GM21381 (cell line): Measurements from ENCODE around the gene ARSB.

ENCODE experiments used
- ATAC-seq: cut with Tn5 transposase; IDR thresholded peaks from one replicate; pipeline ENCODE4 v1.9.1; 2021; ENCODE audit warnings: mild to moderate bottlenecking, moderate library complexity; ENCODE audit not compliant: unreplicated experiment

The ARSB gene

DNA sequence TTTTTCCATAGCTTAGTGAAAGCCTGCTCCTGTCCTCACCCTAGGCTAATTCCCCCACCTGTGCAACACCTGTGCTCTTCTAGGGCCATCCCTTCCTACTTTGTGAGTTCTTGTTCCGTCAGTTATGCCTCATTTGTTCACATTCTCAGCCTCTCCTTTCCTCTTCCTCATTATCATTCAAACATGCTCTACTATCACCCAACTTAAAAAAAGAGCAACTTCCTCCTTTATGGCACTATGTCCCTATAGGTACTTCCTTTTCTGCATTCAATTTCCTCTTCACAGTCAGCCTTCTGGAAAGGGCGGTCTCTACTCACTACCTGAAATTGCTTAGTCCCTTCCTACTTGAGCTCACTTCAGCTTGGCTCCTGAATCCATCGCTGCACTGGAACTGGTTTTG lies 224.7 kb downstream of the ARSB start:
- no peak for ATAC-seq

DNA sequence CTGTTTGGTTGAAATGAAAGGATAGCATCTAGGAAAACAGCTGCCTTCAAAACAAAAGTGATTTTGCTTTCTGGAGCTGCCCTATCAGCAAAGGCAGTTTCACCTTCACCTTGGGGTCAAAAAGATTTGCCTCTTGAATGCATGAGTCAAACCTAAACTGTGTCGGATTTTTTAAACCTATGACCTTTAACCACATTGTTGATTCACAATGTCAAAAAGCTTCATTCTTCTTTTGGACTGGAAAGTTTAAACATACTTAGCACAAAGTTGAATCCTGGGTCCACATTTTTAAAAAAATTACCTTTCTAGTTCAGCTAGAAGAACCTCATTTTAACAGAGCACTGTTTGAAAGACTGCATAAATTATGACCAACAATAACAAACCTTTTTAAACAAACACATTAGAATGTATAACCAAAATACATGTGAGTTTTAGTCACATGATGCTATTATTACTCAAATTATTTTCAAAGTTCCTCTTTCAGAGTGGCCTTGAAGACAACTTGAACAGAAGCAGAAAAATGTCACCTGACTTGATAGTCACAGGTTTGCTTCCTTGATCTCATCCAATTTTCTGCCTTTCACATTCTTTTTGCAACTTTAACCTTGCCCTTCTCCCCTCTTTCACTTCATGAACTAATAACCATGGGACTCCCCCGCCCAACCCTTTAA lies 226.8 kb downstream of the ARSB start:
- ATAC-seq = peak; percentile 67

DNA sequence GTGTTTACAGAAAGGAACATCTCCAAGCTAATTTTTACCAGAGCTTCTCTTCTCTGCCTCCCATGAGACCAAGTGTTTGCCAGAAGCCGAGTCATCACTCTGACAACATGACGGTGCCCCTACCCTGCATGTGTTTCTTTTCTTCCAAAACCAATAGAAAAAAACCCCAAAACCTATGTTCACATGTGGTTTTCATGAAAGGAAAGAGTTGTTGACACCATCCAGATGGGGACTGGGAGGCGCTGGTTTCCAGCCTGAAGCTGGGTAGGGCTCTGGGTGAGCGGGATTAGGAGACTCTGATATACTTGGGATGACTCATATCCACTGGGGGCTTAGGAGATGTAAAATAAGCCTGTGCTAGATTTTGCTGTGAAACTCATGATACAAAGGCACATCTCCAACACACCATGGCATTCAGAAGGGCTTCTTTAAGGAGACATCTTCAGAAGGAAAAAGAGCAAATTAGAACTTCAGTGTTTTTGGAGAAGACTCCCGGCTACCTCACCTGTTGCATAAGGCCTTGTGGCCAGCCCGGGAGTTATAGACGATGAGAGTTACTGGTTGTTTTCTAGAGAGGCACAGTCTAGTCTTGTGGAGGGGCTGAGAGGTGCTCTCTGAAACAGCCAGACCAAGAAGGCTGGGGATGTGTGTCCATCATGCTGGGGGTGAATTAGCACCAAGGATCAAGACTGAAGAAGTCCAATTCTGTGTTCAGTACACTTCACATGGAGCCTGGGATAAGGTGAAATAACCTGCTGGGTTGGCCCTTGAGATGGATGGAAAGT lies 227.6 kb downstream of the ARSB start:
- peak; percentile 38 for ATAC-seq

DNA sequence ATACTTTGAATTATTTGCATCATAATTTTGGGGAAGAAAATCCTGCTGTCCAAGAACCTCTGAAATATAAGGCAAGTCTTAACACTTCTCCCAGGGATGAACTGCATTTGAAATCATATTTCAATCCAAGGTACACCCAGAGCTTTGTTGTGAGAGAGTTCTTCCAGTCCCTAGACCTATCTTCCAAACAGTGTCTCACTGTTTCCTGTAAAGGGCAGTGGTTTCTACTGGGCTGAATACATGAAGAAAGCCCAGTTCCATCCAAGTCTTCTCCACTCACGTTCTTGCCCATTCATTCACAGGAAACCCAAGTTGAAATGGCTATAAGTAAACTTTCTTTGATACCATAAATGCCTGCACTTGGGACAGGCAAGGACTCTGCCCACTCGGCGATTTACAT lies 228.3 kb downstream of the ARSB start:
- no peak for ATAC-seq

DNA sequence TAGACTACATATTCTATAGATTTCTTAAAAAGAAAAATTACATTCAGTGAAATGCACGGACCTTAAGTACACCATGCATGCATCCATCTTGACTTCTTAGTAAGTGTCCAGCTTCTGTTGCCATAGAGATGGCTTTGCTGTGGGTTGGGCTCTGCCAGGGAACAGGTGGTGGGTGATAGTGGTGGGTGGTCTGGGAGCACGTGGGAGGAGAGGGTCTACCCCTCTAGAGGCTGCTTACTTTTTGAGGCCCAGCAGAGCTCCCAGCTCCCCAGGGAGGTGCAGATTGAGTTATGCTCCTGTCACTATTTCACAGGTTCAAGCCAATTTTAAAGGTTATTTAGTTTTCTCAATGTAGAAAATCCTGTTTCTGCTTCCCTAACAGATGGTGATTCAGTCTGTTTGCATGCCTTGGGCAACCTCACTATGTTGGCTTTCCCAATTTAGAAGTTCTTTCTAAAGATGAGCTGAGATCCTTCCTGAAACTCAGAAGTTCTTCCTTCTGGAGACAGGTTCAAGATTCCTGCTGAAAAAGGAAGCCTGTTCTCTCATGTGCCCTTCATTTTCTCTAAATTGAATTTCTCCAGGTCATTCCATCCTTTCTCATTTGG lies 229.2 kb downstream of the ARSB start:
- ATAC-seq = no peak

DNA sequence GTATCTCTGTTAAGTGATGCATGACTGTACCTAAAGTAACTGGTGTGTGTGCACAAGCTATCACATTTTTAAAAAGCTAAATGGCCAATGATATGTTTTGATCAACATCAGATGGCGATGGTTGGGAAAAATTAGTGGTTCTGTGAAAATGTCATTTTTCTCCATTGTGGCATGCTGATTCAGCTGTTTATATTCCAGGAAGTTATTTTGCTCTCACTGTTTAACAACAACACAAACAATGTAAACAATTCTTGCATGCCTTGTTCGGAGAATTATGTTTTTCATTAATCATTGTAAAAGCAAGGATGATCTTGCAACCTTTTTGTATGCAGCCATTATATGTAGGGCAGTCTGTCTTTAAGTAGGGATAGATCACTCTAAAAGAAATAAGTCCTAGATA lies 230.5 kb downstream of the ARSB start:
- ATAC-seq = no peak

DNA sequence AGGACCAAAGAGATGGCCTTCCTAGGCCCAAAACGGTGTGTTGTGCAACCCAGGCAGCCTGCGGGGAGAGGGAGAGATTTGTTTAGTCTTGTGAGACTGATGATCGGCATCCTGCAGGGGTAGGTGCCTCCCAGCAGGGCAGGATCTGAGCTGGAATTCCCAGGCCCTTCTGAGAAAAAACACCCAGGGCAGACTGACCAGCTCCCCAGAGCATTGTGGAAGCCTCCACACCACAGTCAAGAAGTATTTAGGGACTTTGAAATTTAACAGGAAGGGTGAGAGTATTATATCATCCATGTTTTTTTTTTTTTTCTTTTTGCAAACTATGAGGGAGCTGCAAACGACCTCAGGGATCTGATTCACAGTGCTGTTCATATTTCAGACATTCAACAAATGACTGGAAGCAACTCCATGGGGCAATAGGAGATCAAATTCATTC lies 232.0 kb downstream of the ARSB start:
- ATAC-seq = no peak

DNA sequence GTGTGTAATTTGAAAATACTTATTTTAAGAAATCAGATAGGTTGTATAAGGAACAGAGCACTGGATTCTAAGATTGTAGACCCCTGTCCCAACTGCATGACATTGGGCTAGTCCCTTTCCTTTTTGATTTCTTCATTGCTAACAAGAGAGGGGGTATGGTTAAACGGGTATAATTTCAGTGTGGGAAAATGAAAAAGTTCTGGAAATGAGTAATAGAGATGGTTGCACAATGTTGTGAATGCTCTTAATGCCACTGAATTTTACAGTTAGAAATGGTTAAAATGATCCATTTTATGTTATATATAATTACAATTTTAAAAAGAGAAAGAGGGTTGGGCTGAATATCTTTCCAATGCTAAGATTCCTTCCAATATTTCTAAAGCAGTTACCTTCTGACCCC lies 233.2 kb downstream of the ARSB start:
- ATAC-seq = no peak

DNA sequence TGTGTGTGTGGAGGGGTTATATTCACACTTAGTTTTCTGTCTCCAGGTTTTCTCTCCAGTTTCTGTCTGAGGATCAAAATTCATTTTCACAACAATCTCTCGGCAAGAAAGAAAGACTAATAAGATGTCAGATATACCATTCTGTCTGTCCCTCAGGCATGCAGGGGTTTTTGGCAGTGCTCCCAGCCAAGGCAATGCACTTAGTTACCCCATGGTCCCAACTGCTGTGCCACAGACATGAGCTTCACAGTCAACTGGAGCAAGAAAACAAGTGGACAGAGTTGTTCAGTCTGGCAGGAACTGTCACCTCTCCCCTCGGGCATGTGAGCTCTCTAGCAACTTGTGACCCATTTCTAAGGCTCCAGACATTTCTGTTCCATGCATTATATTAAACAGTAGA lies 234.8 kb downstream of the ARSB start:
- no peak for ATAC-seq

DNA sequence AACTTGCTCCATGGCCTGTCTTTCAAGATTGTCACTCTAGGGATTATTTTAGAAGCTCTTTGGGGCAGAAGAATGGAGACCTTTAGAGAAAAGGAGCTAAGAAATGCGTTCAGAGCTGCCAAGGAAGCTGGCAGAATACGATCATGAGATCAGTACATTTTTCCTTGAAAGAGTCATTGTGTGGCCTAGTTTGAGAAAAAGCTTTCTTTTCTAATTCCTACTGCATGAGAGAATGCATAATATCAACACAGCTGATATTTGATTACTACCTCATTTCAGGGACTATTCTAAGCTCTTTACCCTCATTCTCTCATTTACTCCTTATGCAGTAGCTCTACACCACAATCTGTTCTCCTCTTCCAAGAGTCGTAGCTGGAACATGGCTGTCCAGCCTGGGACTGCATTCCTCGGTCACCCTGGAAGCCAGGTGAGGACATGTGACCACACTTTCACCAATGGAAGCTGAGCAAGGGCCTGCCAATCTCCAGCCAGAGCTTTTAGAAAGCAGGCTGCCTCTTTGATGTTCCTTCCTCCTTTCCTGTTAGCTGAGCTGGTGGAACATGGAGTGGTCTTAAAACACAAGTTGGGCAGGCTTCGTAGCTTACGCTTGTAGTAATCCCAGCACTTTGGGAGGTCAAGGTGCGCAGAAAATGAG lies 237.3 kb downstream of the ARSB start:
- ATAC-seq = no peak

DNA sequence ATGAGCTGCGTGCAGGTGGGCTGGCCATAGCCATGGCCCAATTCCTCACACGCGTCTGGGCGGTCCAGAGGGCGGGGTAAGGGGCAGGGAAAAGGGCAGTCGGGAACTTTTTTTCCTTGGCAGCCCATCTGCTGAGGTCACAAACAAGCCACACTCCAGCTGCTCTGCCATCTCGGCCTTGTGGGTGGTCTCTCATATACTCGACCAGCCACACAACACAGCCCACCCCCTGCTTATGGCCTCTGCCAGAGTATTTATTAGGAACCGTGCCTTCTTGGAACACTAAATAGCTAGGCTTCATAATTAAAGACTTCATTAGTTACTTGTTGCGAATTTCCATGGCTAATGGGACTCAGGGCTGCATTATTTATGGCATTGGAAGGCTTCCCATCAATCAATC lies 238.1 kb downstream of the ARSB start:
- no peak for ATAC-seq

DNA sequence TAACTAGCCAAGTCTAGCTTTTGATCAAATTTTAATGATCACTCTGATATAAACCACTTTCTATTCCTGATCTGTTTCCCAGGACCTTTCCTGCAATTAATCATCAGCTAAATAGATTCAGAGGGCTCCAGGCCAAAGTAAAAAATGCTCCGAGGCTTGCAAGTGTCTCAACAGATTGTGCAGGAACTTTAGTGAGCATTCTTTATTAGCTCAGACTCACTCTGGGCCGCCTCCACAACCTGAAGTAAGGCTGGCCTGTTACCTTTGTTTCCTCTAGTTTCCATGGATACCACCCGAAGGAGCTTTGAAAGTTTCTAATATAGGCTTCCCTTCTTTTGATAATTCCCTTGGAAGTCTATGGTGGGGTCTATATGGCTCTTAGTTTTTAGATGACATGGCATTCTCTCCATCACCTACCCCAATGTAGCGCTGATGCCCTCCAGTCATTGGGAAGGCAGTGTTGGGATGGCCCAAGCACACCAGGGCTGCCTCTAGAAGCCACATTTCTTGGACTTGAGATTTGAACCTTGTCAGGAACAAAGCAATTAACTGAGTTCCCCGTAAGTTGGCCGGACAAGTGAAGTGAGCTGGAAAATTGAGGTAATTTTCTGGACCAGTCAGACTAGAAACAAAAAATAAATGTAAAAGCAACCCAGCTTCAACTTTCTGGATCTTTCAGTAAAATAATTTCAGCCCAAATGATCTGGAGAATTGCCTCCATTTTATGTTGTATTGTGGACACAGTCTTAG lies 238.9 kb downstream of the ARSB start:
- ATAC-seq = no peak

DNA sequence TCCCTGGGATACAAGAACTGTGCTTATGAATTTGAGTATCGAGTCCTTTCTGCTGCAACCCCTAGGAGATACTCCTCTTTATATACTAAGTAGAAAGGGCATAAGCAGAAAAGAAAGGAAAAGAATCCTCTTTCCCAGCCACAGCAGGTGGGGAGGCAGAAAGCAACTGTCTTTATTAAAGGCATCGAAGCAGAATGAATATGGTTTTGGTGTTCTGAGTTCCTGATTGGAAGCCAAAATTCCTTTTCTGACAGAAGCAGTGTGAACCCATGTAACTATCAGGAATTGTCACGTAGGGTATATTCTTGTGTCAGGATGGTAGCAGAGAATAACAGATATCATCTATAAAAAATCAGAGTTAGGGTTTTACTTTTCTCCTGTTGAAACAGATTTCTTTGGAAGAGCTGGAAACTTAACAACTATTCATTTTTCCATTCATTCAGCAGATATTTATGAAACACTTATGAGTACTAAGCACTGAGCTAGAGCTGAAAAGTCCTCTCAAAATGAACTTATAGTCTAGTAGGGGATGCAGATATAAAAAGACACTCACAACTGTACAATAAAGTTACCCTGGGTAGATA lies 240.1 kb downstream of the ARSB start:
- ATAC-seq = no peak

DNA sequence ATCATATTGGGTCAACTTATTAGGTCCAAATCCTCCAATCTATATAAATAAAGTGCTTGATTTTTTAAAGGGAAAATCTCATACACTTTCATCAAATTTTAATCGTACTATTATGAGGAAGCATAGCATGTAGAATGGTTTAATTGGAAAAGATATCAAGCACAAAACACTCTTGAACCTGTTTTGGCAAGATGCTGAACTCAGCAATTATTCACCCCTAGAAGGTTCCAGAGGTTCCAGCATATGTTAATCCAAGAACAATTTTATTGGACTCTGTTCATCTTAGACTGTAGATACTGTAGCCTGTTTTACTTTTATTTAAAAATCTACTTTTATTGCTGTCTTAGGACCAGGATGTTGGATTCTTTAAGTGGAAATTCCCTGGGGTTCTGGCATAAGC lies 244.1 kb downstream of the ARSB start:
- ATAC-seq = no peak

DNA sequence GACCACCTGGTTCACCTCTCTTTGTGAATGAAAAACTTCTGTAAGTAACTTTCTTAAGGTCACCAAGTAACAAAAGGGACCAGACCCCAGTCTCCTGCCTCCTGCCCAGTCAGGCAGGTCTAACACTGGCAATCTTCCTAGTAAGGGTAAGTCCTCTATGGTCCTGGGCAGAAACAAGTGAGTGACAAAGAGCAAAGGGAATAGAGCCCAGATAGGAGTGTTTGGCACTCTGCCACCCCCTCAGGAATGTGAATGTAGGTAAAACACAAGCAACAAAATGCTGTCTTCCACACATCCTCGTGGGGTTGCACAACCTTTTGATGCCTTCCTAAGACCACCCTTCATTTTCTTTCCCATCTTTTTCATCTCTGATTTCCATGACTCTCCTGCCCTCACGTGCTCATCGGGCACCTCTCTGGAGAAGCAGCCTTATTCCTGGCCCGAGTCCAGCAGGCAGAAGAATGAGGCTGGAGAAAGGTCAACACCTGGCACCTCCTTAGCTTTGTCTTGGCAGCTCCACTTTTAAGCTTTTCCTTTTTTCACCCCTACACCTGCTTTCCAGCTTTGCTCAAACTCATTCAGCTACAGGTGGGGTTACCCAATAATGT lies 246.3 kb downstream of the ARSB start:
- ATAC-seq = no peak

DNA sequence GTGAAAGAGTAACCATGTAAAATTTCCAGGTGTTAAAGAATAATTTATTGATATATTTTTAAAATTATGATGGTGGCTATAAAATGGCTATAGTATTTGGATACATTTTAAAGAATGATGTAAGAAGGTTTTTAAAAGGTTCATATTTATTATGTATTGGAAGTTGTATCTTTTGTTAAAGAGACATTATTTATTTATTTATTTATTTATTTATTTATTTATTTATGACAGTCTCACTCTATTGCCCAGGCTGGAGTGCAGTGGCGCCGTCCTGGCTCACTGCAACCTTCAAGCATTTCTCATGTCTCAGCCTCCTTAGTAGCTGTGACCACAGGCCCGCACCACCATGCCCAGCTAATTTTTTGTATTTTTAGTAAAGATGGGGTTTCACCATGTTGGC lies 247.0 kb downstream of the ARSB start:
- no peak for ATAC-seq

DNA sequence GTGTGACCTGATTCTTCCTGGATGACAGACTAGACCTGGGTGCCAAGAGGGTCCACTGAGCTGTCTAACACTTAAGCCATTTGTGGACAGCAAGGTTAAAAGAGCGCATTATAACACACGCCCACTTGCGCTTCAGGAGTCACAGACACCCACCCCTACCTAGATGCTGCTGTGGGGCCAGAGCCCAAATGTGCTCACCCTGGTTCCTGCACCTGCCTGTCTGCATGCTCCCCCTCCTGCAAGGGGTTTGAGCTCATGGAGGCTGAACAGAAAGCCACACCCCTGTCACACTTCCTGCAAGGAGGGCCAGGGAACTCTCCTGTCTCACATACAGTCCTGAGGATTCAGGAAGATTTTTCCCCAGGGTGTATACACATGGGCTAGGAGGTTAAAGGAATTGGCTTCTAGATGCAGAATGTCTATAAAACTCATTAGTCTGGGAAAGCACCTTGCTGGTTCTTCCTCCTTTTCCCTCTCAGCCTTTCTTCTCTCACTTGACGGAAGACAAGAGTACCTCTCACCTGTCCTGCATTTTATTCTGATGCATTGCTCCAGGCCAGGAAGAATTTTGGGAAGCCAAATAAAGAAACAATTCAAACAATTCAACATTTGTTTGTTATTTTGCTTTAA lies 249.2 kb downstream of the ARSB start:
- no peak for ATAC-seq

DNA sequence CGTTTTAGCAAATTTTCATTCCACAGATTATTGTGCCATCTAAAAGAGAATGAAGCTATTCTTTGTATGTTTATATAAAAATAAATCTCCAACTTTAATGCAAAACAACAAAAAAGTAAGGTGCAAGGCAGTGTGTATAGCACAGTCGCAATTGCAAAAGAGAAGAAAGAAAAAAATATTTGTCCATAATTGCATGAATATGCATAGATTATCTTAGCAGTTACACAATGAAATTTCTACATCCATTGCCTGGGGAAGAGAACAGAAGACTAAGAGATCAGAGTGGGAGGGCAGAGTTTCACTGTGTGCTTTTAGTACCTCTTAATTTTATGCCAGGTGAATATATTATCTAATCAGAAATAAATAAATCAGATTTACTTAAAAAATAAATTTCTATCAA lies 250.2 kb downstream of the ARSB start:
- no peak for ATAC-seq

DNA sequence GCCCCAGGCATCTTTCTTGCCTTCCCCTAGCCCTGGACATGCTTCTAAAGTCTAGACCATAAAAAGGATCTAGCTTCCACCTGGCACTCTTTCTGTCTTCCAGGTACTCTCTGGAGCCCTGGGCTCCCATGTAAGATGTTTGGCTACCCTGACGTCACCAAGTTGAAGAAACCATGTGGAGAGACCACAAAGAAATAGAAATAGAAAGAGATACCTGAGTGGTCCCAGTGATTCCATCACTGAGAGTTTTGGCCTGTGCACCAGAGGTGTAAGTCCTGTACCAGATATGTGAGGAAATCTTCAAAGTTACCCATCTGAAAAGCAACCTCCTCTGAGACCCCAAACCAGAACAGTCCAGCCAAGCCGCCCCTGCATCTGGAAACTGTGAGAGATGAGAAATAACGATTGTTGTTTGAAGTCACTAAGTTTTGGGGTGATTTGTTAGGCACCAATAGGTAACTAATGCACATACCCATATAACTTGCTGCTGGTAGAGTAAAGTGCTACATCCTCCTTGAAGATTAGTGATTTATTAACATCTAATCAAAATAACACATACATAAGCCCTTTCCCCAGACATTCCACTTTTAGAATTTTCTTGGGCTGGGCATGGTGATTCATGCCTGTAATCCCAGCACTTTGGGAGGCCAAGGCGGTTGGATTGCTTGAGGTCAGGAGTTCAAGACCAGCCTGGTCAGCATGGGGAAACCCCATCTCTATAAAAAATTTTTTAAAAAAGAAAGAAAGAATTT lies 250.8 kb downstream of the ARSB start:
- no peak for ATAC-seq
